GM19328 (cell line): ENCODE measurements around the gene TRAM2.

ENCODE experiments used
- ATAC-seq: cut with Tn5 transposase; IDR thresholded peaks from one replicate; pipeline ENCODE4 v1.9.1; 2021; ENCODE audit warnings: mild to moderate bottlenecking, moderate library complexity; ENCODE audit not compliant: unreplicated experiment

Gene TRAM2

GRCh38 chr6:52513464-52513863 lies 63.4 kb downstream of the TRAM2 start:
- no peak for ATAC-seq

DNA sequence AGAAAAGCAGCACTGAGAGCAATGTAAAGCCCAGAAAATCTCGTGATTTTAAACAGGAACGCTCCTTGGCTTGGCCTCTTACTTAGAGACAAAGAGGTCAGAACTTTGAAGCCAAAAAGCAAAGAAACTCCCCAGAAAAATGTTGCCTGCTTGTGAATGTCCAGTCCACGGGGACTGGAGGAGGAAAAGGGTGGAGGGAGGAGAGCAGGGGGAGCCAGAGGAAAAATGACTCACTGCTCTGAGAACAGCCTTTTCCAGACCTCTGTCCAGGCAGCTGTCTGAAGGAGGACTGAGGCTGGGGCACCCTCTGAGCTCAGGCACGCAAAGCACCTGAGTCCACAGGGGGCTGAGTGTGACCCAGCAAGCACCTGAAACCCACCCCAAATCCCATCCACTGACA lies 64.7 kb downstream of the TRAM2 start:
- ATAC-seq, result no peak

- ATAC-seq, result no peak
Measured at GRCh38 chr6:52511572-52512151, 65.2 kb downstream of the TRAM2 start.

DNA sequence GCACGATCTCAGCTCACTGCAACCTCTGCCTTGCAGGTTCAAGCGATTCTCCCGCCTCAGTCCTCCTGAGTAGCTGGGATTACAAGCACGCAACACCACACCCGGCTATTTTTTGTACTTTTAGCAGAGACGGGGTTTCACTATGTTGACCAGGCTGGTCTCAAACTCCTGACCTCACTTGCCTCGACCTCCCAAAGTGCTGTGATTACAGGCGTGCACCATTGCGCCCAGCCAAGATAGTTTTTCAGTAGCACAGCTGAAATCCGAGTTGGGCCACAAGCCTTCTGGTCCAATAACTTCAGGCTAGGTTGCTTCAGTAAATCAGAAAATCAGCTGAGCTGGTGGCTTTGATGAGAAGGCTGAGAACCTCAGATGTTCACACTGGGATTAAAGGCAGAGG lies 65.7 kb downstream of the TRAM2 start:
- ATAC-seq, result no peak

DNA sequence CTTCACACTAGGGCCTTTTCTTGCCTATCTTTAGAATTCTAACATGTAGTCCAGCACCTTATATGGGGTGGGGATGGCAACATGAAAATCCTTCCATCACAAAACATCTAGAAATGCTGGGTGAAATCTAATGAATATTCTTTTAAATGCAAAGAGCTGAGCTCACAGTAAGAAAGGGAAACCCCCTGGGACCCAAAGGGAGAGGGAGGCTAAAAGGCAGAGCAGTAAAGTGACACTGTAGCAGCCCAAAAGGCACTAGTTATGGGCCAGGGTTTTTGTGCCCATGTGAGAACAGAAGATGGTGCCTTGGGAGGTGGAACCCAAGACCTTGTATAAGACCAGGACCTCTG lies 66.7 kb downstream of the TRAM2 start:
- no peak for ATAC-seq

DNA sequence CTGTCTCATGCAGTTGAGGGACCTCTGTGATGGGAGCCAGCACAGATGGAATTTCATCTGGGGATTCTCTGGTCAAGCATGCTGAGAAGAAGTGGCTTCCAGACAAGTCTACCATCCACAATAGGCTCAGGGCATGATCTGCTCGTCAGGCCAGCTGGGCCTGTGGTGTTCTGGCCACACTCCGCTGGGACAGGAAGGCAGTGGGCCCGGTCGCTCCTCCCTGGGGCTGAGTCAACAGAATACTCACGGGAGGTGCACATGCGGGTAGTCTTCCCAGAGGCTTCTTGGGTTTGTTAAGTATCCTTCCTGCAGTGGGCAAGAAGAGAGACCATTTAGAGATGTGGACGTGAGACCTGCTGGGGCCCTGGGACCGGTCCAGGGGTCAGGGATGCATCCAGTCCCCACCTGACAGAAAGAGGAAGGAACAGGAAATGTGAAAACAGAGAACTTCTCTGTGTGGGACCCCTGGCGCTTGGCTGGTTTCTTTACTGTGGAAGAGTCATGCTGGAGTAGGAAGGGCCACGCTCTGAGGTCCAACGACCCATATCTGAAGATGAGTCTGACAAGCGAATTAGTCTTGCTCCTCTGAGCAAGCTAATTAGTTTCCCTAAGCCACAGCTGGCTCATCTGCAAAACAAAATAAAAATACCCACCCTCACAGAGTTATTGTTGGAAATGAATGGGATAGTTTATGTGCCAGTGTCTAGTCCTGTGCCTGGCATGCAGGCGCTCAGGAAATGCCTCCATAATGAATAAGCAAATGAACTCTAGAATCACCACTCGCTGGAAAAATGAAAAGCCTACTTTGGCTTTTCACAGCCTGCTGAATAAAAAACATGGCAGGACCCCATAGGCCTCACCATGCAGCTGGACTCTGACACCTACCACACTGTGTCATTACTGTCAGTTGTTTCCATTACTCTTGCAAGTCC lies 67.3 kb downstream of the TRAM2 start:
- ATAC-seq, result no peak

GRCh38 chr6:52508261-52508739 lies 68.6 kb downstream of the TRAM2 start:
- ATAC-seq, result no peak

DNA sequence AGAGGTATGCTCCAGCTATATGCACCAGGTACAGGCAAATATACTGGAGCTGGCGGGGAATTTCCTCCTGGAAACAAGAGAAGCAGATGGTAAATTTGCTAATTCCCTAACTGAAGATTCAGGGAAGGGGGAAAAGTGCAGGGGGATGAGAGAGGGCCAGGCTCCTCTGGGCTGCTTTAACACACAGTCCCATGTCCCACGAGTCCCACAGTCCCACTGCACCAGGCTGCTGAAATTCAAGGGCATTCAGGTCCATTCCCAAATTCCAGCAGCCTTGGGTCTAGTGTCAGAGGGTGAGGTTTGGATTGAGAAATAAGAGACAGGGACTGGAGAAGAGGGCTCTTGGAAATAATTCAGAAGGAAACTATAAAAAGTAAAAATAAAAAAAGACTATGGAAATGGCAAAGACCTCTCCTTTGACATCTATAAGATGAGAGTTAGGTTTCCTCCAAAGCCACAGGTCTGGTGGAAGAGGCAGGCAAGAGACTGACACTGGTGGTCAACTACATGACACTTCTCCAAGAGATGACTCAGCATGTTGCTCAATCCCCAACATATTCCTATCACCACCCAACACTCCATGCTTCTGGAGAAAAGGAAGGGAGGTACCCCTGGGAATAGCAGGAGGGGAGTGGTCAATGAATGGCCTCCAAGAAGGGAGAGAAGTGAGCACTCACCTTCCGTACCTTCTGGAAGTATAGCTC lies 69.2 kb downstream of the TRAM2 start:
- no peak for ATAC-seq

- no peak for ATAC-seq
Measured at GRCh38 chr6:52506476-52506875, 70.4 kb downstream of the TRAM2 start.

GRCh38 chr6:52505726-52506409 lies 71.0 kb downstream of the TRAM2 start:
- ATAC-seq, result no peak

- ATAC-seq, result no peak
Measured at GRCh38 chr6:52504782-52505136, 72.1 kb downstream of the TRAM2 start.

DNA sequence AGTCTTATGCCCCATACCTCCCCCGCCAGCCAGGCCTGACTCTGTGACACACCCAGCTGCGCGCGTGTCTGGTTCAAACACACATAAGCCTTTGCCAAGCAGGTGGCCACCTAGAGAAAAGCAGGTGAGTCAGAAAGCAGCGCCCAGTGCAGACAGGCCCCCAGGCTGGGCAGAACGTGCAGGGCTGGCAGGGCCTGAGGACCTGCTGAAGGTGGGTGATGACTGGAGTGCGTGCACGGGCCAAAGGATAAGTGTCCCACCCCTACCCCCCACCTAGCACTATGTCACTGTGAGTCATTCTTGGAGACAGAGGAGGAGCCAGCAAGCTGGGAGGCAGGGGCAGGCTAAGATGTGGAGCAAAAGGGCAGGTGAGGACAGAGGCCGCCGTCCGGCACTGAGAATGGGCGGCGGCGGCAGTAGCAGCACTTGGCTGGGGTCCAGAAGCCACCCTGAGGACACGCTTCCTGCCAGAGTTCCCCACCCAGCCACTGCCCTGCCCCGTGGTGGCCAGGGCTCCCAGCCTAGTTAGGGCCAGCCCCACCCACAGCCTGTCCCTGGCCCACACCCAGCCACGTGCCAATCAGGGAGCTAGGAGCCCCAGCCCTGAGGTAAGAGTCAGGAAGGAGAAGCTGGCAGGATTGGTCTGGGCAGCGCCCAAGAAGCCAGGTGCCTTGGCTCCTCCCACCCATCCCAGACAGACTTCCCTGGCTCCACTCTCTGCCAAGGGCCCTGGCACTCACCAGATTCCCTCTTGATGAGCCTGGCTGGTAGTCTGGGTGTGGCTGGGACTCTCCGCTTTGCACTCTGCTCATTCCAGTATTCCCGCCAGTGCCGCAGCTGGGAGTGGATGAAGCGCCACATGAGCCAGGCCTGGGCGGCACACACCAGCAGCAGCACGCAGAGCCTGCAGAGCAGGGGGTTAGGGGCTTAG lies 72.7 kb downstream of the TRAM2 start:
- ATAC-seq, result no peak

- ATAC-seq, result no peak
Measured at GRCh38 chr6:52503323-52503747, 73.5 kb downstream of the TRAM2 start.

DNA sequence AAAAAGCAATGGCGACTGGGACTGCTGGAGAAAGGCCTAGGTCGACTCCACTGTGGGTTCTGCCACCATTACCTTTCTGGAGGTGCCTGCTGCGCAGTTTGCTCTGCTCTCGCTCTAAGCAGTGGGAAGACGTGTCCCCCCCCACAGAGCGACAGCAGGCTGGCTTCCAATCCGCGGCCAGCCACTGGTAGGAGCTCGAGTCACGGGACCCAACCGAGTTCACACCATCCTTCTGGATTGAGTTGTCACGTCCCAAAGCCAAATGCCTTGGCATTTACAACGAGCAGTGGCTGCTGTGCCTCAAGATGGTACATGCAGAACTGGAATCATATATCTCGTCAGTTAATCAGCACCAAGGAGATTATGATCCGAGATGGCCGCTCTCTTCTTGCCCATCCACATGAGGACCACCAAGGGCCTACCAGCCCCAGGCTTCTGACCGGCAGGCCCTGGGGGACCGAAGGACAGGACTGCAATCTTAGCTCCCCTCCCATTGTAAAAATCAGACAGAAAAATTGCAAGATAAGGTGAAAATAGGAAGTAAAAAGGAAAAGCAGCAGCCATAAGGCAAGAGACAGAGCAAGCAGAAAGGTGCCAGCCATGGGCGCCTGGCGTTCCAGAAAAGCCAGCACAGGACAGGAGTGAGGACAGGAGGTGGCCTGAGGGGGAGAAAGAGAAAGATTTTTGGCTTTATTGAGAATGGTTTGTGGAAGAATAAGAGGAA lies 74.4 kb downstream of the TRAM2 start:
- ATAC-seq, result no peak

GRCh38 chr6:52500238-52501129 lies 76.4 kb downstream of the TRAM2 start:
- no peak for ATAC-seq

GRCh38 chr6:52499681-52500236 lies 77.1 kb downstream of the TRAM2 start:
- no peak for ATAC-seq

- no peak for ATAC-seq
Measured at GRCh38 chr6:52499026-52499425, 77.8 kb downstream of the TRAM2 start.

GRCh38 chr6:52498538-52499017 lies 78.3 kb downstream of the TRAM2 start:
- ATAC-seq, result peak; percentile 44
